ENCODE results near the gene PTPRK. TPM values are rescaled to one million over a fixed set of nuclear protein-coding genes. Genes with fewer than 3 reads are reported as not detected.

PTPRK gene
- total and polyA plus RNA-seq, 9 of the 15 experiments (the other 6 are each of a cell fraction or from before 2014, with no cell fraction given), result 0.04 to 0.51 TPM; not detected in 7

- TF ChIP-seq FUS (optimal IDR thresholded peaks at IDR 0.05; ENCODE audit: low read depth, low read length) (no peak), FOXJ3 (CRISPR knock-in tag; IDR thresholded peaks at IDR 0.05) (no peak)
Observed at GRCh38 chr6:128250370-128251070, 269.9 kb downstream of the PTPRK start (continued).

- Histone ChIP-seq H3K9ac (ENCODE audit: insufficient read depth in 1 of 2, low read depth in 2 of 2, low read length in 2 of 2) (no peak overlapping the region), H3K9me1 (ENCODE audit: control insufficient read depth, insufficient read depth, low read length) (no peaks in the 10 kb centered on the region)
- intact Hi-C loops (cut with micrococcal nuclease), result no loop called here
Observed at GRCh38 chr6:128249429-128249828, 271.0 kb downstream of the PTPRK start.

More at GRCh38 chr6:128249429-128249828, 271.0 kb downstream of the PTPRK start:
- POLR2A ChIA-PET, result no interaction called here
- H3K36me3 ChIP-seq (ENCODE audit: control insufficient read depth, insufficient read depth, low read length), result no peaks in the 10 kb centered on the region
- DNase-seq (ENCODE audit: extremely low read depth in 1 of 4, low spot score in 3 of 4), result no peak
- TF ChIP-seq ZKSCAN1 (IDR thresholded peaks at IDR 0.05; ENCODE audit: low read depth, low read length), result no peak
- TF ChIP-seq TEAD4 (IDR thresholded peaks at IDR 0.05; ENCODE audit: low read length), result no peak
- TF ChIP-seq TEAD4 (CRISPR knock-in tag; IDR thresholded peaks at IDR 0.05; ENCODE audit: borderline replicate concordance), result no peak
- TF ChIP-seq SMAD3 (CRISPR knock-in tag; conservative IDR thresholded peaks at IDR 0.05), result no peak
- TF ChIP-seq ZNF232 (CRISPR knock-in tag; IDR thresholded peaks at IDR 0.05), result no peak
- TF ChIP-seq ZNF143 (CRISPR knock-in tag; IDR thresholded peaks at IDR 0.05), result no peak
- TF ChIP-seq ZNF347 (CRISPR knock-in tag; IDR thresholded peaks at IDR 0.05; ENCODE audit: low read depth), result no peak
- TF ChIP-seq ZFP91 (CRISPR knock-in tag; IDR thresholded peaks at IDR 0.05), result no peak
- TF ChIP-seq CEBPG (CRISPR knock-in tag; IDR thresholded peaks at IDR 0.05), result no peak
- no peak for TF ChIP-seq CEBPG (tag; conservative IDR thresholded peaks at IDR 0.05 in 1 of 2, IDR thresholded peaks at IDR 0.05 in 1 of 2)
- no peak for TF ChIP-seq CXXC5 (CRISPR knock-in tag; IDR thresholded peaks at IDR 0.05)
- TF ChIP-seq ZBTB12 (CRISPR knock-in tag; IDR thresholded peaks at IDR 0.05), result no peak
- TF ChIP-seq ZNF644 (tag; IDR thresholded peaks at IDR 0.05; ENCODE audit: low read depth), result no peak
- TF ChIP-seq ZNF778 (CRISPR knock-in tag; IDR thresholded peaks at IDR 0.05), result no peak
- TF ChIP-seq GTF2E2 (tag; IDR thresholded peaks at IDR 0.05), result no peak
- no peaks in the 10 kb centered on the region for H4K20me1 ChIP-seq (replicated peaks; ENCODE audit: control insufficient read depth, insufficient read depth, low read length)
- 0 out of 2 replicates have a peak, but pooled peaks cover 1% of the 10 kb centered on the region for H3K9me3 ChIP-seq (replicated peaks; ENCODE audit: control insufficient read depth, insufficient read depth, low read depth, low read length)
- ATAC-seq, result no peak
- FAIRE-seq, result no peak
- no peaks in the 10 kb centered on the region for H3K4me1 ChIP-seq (replicated peaks in 1 of 2; ENCODE audit: control insufficient read depth in 2 of 2, insufficient read depth in 2 of 2, low read length in 2 of 2)
- no peak overlapping the region for H3K4me2 ChIP-seq (ENCODE audit: insufficient read depth, low read length)
- BruUV-seq (replicated peaks), result no TSS peak
- H3K4me3 ChIP-seq, result no peak overlapping the region
- no peak overlapping the region for H3K27ac ChIP-seq (ENCODE audit: extremely low read depth, low read depth, low read length)
- CTCF ChIA-PET (ENCODE audit: low intra/inter-chr PET ratio), result no interaction called here
- no peak overlapping the region for H2AFZ ChIP-seq (ENCODE audit: low read depth, low read length)
- no peaks in the 10 kb centered on the region for H3K79me2 ChIP-seq (ENCODE audit: control insufficient read depth, insufficient read depth, low read length)
- no peaks in the 10 kb centered on the region for H3K27me3 ChIP-seq (ENCODE audit: control insufficient read depth in 2 of 2, insufficient read depth in 2 of 2, low read length in 2 of 2)
- in situ Hi-C loops (cut with MboI), result no loop called here
- 0% methylated on average over 3 of the region's 4 CpGs for WGBS (ENCODE audit: insufficient coverage, low coverage, missing lambda C conversion rate)

All from K562 (cell line).